Ishikawa (cell line): ENCODE data around the gene TBC1D5.

Experiments used
- CEBPB ChIP-seq: IDR thresholded peaks from 2 replicates; pipeline ENCODE4 v1.6.1; 2012
- CREB1 ChIP-seq: IDR thresholded peaks from 2 replicates; pipeline ENCODE4 v1.6.1; 2012; ENCODE audit warnings: low read depth
- EP300 ChIP-seq: IDR thresholded peaks from 2 replicates; pipeline ENCODE4 v1.6.1; 2012; ENCODE audit warnings: borderline replicate concordance
- RAD21 ChIP-seq: IDR thresholded peaks from 2 replicates; pipeline ENCODE4 v1.6.1; 2012; ENCODE audit warnings: low read depth
- REST ChIP-seq: IDR thresholded peaks from 2 replicates; pipeline ENCODE4 v1.6.1; 2012; ENCODE audit warnings: low read depth, mild to moderate bottlenecking
- TAF1 ChIP-seq: IDR thresholded peaks from 2 replicates; pipeline ENCODE4 v1.6.1; 2012; ENCODE audit warnings: low read depth, mild to moderate bottlenecking
- TCF12 ChIP-seq: IDR thresholded peaks from 2 replicates; pipeline ENCODE4 v1.6.1; 2012; ENCODE audit warnings: low read depth
- YY1 ChIP-seq: IDR thresholded peaks from 2 replicates; pipeline ENCODE4 v1.6.1; 2012; ENCODE audit warnings: low read depth
- TF ChIP-seq, protein P1 (sequence below): IDR thresholded peaks from 2 replicates; pipeline ENCODE4 v1.6.1; 2012

GRCh38 chr3:17726313-17726712, 16.1 kb downstream of the TBC1D5 start:
- TF ChIP-seq TCF12 (no peak), CEBPB (no peak), EP300 (no peak), RAD21 (no peak), REST (no peak), CREB1 (no peak), YY1 (no peak), TAF1 (no peak)
- TF ChIP-seq, protein P1, sequence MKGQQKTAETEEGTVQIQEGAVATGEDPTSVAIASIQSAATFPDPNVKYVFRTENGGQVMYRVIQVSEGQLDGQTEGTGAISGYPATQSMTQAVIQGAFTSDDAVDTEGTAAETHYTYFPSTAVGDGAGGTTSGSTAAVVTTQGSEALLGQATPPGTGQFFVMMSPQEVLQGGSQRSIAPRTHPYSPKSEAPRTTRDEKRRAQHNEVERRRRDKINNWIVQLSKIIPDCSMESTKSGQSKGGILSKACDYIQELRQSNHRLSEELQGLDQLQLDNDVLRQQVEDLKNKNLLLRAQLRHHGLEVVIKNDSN: no peak
